ENCODE measurements around the gene STT3A. TPM values are rescaled to one million over a fixed set of nuclear protein-coding genes. Genes with fewer than 3 reads are reported as not detected.

STT3A gene
- total and polyA plus RNA-seq, 2 donors (not counting 3 experiments of a cell fraction or from before 2014, with no cell fraction given): 236 to 362 TPM

DNA sequence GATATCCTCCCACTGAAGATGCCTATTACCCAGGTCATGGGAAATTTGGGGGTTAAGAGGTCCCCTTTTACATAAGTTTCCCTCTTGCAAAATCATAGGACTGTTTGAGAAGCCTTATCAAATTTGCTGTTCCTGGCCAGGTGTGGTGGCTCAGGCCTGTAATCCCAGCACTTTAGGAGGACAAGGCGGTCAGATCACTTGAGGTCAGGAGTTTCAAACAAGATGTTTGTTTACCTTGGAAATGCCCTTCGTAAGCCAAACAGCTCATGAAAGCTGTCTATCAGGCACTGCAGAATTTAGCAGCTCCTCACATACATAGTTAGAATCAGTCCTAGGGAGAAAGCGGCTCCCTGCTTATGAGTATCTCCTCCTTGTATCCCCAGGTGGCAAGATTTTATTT is 28.3 kb upstream of the STT3A start:
- Histone ChIP-seq H3K9me1 (replicated peaks; ENCODE audit: control insufficient read depth, extremely low read depth, insufficient read depth, low read length) (no peaks in the 10 kb centered on the region), H2AFZ (ENCODE audit: low read depth, low read length) (no peak overlapping the region), H3K9ac (replicated peaks; ENCODE audit: extremely low read depth, insufficient read depth, low read length) (no peak overlapping the region), H3K4me2 (ENCODE audit: insufficient read depth, low read length) (no peak overlapping the region), H3K27me3 (ENCODE audit: control insufficient read depth in 2 of 2, insufficient read depth in 2 of 2, low read length in 2 of 2) (no peaks in the 10 kb centered on the region), H3K27ac (ENCODE audit: insufficient read depth, low read depth, low read length) (no peak overlapping the region), H3K4me3 (replicated peaks in 1 of 3; ENCODE audit: insufficient read depth in 1 of 3, low read depth in 1 of 3, low read length in 3 of 3) (no peak overlapping the region), H3K9me3 (replicated peaks; ENCODE audit: control insufficient read depth, insufficient read depth, low read length) (no peaks in the 10 kb centered on the region), H3K79me2 (ENCODE audit: control insufficient read depth, insufficient read depth, low read length) (no peaks in the 10 kb centered on the region), H3K4me1 (ENCODE audit: control insufficient read depth, extremely low read depth, insufficient read depth, low read length) (no peaks in the 10 kb centered on the region), H4K20me1 (replicated peaks; ENCODE audit: control insufficient read depth, extremely low read depth, insufficient read depth, low read length) (no peaks in the 10 kb centered on the region), H3K36me3 (ENCODE audit: control insufficient read depth in 2 of 2, extremely low read depth in 1 of 2, insufficient read depth in 2 of 2, low read length in 2 of 2) (no peaks in the 10 kb centered on the region)
- POLR2A ChIA-PET: no interaction called here
- intact Hi-C loops (cut with micrococcal nuclease): no loop called here
- dilution Hi-C loops (cut with MboI; ENCODE audit: extremely low pct_ligation_motif_present, low sequenced_read_pairs): no loop called here
- TF ChIP-seq, protein P1, sequence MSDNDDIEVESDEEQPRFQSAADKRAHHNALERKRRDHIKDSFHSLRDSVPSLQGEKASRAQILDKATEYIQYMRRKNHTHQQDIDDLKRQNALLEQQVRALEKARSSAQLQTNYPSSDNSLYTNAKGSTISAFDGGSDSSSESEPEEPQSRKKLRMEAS (IDR thresholded peaks at IDR 0.05; ENCODE audit: insufficient read depth, insufficient read length): no peak
- no peak for FAIRE-seq
- no peak for DNase-seq (ENCODE audit: low read depth, low spot score)
- BruUV-seq (replicated peaks): no TSS peak
- CTCF ChIA-PET: no interaction called here

DNA sequence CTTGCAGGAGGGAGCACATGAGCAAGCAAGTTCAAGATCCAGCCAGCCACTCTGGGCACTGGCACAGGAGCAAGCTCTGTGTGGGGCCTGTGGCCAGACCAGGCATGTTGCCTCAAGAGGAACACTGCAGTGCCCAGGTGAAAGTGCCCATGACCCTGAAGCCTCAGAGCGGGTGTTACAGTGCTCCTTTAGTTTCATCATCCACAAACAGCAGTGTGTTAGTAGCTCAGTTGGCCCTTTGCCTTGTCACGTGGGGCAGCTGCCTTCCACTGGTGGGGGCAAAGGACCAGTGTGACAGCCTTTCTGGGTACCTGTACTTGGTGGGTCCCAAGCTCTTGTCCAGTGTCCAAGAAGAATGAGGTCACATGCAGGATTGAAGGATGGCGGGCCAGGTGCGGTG is 26.4 kb upstream of the STT3A start:
- H3K27ac ChIP-seq (ENCODE audit: insufficient read depth, low read depth, low read length): no peak overlapping the region

More for the DNA sequence above, 26.4 kb upstream of the STT3A start:
- Histone ChIP-seq H3K27me3 (ENCODE audit: control insufficient read depth in 2 of 2, insufficient read depth in 2 of 2, low read length in 2 of 2) (no peaks in the 10 kb centered on the region), H3K36me3 (ENCODE audit: control insufficient read depth in 2 of 2, extremely low read depth in 1 of 2, insufficient read depth in 2 of 2, low read length in 2 of 2) (no peaks in the 10 kb centered on the region), H3K4me2 (ENCODE audit: insufficient read depth, low read length) (no peak overlapping the region), H3K4me3 (replicated peaks in 1 of 3; ENCODE audit: insufficient read depth in 1 of 3, low read depth in 1 of 3, low read length in 3 of 3) (no peak overlapping the region), H3K9ac (replicated peaks; ENCODE audit: extremely low read depth, insufficient read depth, low read length) (no peak overlapping the region), H3K9me3 (replicated peaks; ENCODE audit: control insufficient read depth, insufficient read depth, low read length) (no peaks in the 10 kb centered on the region), H2AFZ (ENCODE audit: low read depth, low read length) (no peak overlapping the region), H3K4me1 (ENCODE audit: control insufficient read depth, extremely low read depth, insufficient read depth, low read length) (peaks cover 10% of the 10 kb centered on the region), H3K9me1 (replicated peaks; ENCODE audit: control insufficient read depth, extremely low read depth, insufficient read depth, low read length) (no peaks in the 10 kb centered on the region), H4K20me1 (replicated peaks; ENCODE audit: control insufficient read depth, extremely low read depth, insufficient read depth, low read length) (no peaks in the 10 kb centered on the region), H3K79me2 (ENCODE audit: control insufficient read depth, insufficient read depth, low read length) (peaks cover 17% of the 10 kb centered on the region)
- POLR2A ChIA-PET: no interaction called here
- intact Hi-C loops (cut with micrococcal nuclease): no loop called here
- CTCF ChIA-PET: no interaction called here
- TF ChIP-seq GATA2 (IDR thresholded peaks at IDR 0.05; ENCODE audit: insufficient read depth, insufficient read length, low read depth, low read length) (no peak), POLR2A (IDR thresholded peaks at IDR 0.05; ENCODE audit: low read depth, low read length) (no peak), FOS (IDR thresholded peaks at IDR 0.05; ENCODE audit: borderline replicate concordance, insufficient read depth, low read length) (no peak), POLR2AphosphoS5 (IDR thresholded peaks at IDR 0.05; ENCODE audit: insufficient read depth, low read depth, low read length) (no peak), MYC (IDR thresholded peaks at IDR 0.05; ENCODE audit: low read depth, low read length) (no peak)
- TF ChIP-seq, protein P2, sequence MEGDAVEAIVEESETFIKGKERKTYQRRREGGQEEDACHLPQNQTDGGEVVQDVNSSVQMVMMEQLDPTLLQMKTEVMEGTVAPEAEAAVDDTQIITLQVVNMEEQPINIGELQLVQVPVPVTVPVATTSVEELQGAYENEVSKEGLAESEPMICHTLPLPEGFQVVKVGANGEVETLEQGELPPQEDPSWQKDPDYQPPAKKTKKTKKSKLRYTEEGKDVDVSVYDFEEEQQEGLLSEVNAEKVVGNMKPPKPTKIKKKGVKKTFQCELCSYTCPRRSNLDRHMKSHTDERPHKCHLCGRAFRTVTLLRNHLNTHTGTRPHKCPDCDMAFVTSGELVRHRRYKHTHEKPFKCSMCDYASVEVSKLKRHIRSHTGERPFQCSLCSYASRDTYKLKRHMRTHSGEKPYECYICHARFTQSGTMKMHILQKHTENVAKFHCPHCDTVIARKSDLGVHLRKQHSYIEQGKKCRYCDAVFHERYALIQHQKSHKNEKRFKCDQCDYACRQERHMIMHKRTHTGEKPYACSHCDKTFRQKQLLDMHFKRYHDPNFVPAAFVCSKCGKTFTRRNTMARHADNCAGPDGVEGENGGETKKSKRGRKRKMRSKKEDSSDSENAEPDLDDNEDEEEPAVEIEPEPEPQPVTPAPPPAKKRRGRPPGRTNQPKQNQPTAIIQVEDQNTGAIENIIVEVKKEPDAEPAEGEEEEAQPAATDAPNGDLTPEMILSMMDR (IDR thresholded peaks at IDR 0.05; ENCODE audit: extremely low read depth in 1 of 2, insufficient read depth in 1 of 2, low read depth in 1 of 2, low read length in 2 of 2): no peak
- TF ChIP-seq, protein P1 (IDR thresholded peaks at IDR 0.05; ENCODE audit: insufficient read depth, insufficient read length): no peak
- BruUV-seq (replicated peaks): no TSS peak
- no peak for DNase-seq (ENCODE audit: low read depth, low spot score)
- no peak for FAIRE-seq
- dilution Hi-C loops (cut with MboI; ENCODE audit: extremely low pct_ligation_motif_present, low sequenced_read_pairs): no loop called here

Measured in endothelial cell of umbilical vein (primary cell).